KMS-11 (cell line): ENCODE results near the gene PDZD2.

Source experiments
- H2AFZ ChIP-seq: fragments of 200-600 bp; sonication (generic); 2 replicates; pipeline ENCODE4 v1.6.1; 2016; ENCODE audit warnings: antibody characterized with exemption, mixed run types, low read depth
- H3K27ac ChIP-seq: fragments of 200-600 bp; sonication (generic); 2 replicates; pipeline ENCODE4 v1.6.1; 2016; ENCODE audit warnings: mild to moderate bottlenecking, mixed run types
- H3K27me3 ChIP-seq: fragments of 200-600 bp; sonication (generic); 2 replicates; pipeline ENCODE4 v1.6.1; 2017; ENCODE audit warnings: mild to moderate bottlenecking, low read depth, mixed run types, moderate library complexity; ENCODE audit not compliant: insufficient read depth
- H3K36me3 ChIP-seq: fragments of 200-600 bp; sonication (generic); 2 replicates; pipeline ENCODE4 v1.6.1; 2017; ENCODE audit warnings: mild to moderate bottlenecking, mixed run types; ENCODE audit not compliant: insufficient read depth
- H3K4me1 ChIP-seq: fragments of 200-600 bp; sonication (generic); 2 replicates; pipeline ENCODE4 v1.6.1; 2016; ENCODE audit warnings: mild to moderate bottlenecking, low read depth, mixed run types; ENCODE audit not compliant: poor library complexity, severe bottlenecking
- H3K4me2 ChIP-seq: fragments of 200-600 bp; sonication (generic); 2 replicates; pipeline ENCODE4 v1.7.0; 2016; ENCODE audit warnings: mild to moderate bottlenecking, mixed run types
- H3K4me3 ChIP-seq: fragments of 200-600 bp; sonication (generic); IDR thresholded peaks from 2 replicates; pipeline ENCODE4 v1.6.1; 2017; ENCODE audit warnings: low read depth, low read length, mixed read lengths; ENCODE audit not compliant: insufficient read depth
- H3K79me2 ChIP-seq: fragments of 200-600 bp; sonication (generic); 2 replicates; pipeline ENCODE4 v1.6.1; 2016; ENCODE audit warnings: low read depth, mixed run types; ENCODE audit not compliant: insufficient read depth
- H3K9ac ChIP-seq: fragments of 200-600 bp; sonication (generic); 2 replicates; pipeline ENCODE4 v1.6.1; 2016; ENCODE audit warnings: mild to moderate bottlenecking, mixed run types
- H4K20me1 ChIP-seq: fragments of 200-600 bp; sonication (generic); 2 replicates; pipeline ENCODE4 v1.6.1; 2016; ENCODE audit warnings: mild to moderate bottlenecking, mixed run types; ENCODE audit not compliant: insufficient read depth
- CTCF ChIP-seq: fragments of 200-600 bp; sonication (generic); conservative IDR thresholded peaks from 2 replicates; pipeline ENCODE4 v1.6.1; 2017; ENCODE audit warnings: low read depth, mild to moderate bottlenecking, antibody characterized with exemption, low read length, moderate library complexity, mixed read lengths

PDZD2 gene

GRCh38 chr5:31783086-31783645, 144.2 kb downstream of the PDZD2 start:
- Histone ChIP-seq H3K4me2 (no peak overlapping the region), H3K9ac (no peak overlapping the region), H3K4me1 (no peaks in the 10 kb centered on the region), H4K20me1 (no peaks in the 10 kb centered on the region), H3K4me3 (no peak overlapping the region), H3K27ac (no peak overlapping the region), H3K79me2 (no peaks in the 10 kb centered on the region), H3K27me3 (no peaks in the 10 kb centered on the region), H3K36me3 (no peaks in the 10 kb centered on the region), H2AFZ (no peak overlapping the region)
- no peak for TF ChIP-seq CTCF

GRCh38 chr5:31783731-31784130, 144.8 kb downstream of the PDZD2 start:
- H4K20me1 ChIP-seq = no peaks in the 10 kb centered on the region
- no peaks in the 10 kb centered on the region for H3K4me1 ChIP-seq
- H3K4me3 ChIP-seq = no peak overlapping the region
- no peak for TF ChIP-seq CTCF
- no peaks in the 10 kb centered on the region for H3K27me3 ChIP-seq
- no peaks in the 10 kb centered on the region for H3K79me2 ChIP-seq
- no peak overlapping the region for H3K4me2 ChIP-seq
- H3K9ac ChIP-seq = no peak overlapping the region
- H3K27ac ChIP-seq = no peak overlapping the region
- no peak overlapping the region for H2AFZ ChIP-seq
- no peaks in the 10 kb centered on the region for H3K36me3 ChIP-seq

DNA sequence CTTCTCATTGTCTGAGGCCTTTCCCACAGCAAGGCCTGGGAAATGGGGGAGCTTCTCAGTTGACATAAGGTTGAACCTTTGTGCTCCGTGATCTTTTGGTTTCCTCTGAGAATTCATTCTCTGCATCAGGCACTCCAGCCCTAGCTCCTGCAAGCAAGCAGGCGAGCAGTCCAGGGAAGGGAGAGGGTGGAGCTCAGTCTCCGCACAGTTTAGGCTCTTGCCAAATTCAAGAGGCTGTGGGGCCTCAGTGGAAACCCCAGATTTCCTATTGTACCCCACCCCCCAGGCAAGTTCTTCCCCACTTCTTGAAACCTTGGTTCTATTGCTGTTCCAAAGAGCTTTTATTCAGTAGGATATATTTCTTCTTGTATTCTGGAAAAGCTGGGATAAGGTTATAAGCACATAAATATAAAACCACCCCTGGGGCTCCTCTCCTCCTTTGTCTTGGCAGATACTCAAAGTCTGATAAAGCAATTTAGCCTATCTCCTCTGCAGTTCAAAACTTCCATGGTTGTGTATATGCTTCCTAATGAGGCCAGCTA, 147.2 kb downstream of the PDZD2 start:
- no peaks in the 10 kb centered on the region for H3K4me1 ChIP-seq
- H3K4me3 ChIP-seq = no peak overlapping the region
- H3K79me2 ChIP-seq = no peaks in the 10 kb centered on the region
- H3K9ac ChIP-seq = no peak overlapping the region
- no peak overlapping the region for H2AFZ ChIP-seq
- no peaks in the 10 kb centered on the region for H3K27me3 ChIP-seq
- TF ChIP-seq CTCF = no peak
- H3K36me3 ChIP-seq = no peaks in the 10 kb centered on the region
- no peak overlapping the region for H3K27ac ChIP-seq
- H4K20me1 ChIP-seq = no peaks in the 10 kb centered on the region
- no peak overlapping the region for H3K4me2 ChIP-seq

- no peak for TF ChIP-seq CTCF
- Histone ChIP-seq H3K27me3 (no peaks in the 10 kb centered on the region), H3K79me2 (no peaks in the 10 kb centered on the region), H3K9ac (no peak overlapping the region), H3K4me3 (no peak overlapping the region), H3K4me2 (no peak overlapping the region), H3K4me1 (no peaks in the 10 kb centered on the region), H3K36me3 (no peaks in the 10 kb centered on the region), H3K27ac (no peak overlapping the region), H4K20me1 (no peaks in the 10 kb centered on the region), H2AFZ (no peak overlapping the region)
Measured at GRCh38 chr5:31794009-31794408, 155.1 kb downstream of the PDZD2 start.
